Mesendoderm (in vitro differentiated cells): ENCODE results near the gene DDI2.

Experiments used
- DNase-seq: peaks from one replicate; pipeline ENCODE4 v3.0.0; 2013
- H2AK5ac ChIP-seq: 2 replicates; pipeline ENCODE4 v1.6.1; 2013; ENCODE audit warnings: low read length, inconsistent platforms
- H2BK120ac ChIP-seq: 2 replicates; pipeline ENCODE4 v1.6.1; 2013; ENCODE audit warnings: low read depth, mild to moderate bottlenecking, low read length, moderate library complexity, mixed read lengths
- H2BK15ac ChIP-seq: replicated peaks from 2 replicates; pipeline ENCODE4 v1.6.1; 2013; ENCODE audit warnings: low read depth, mild to moderate bottlenecking, moderate library complexity
- H2BK5ac ChIP-seq: 2 replicates; pipeline ENCODE4 v1.6.1; 2013; ENCODE audit warnings: low read length, inconsistent platforms
- H3K18ac ChIP-seq: 2 replicates; pipeline ENCODE4 v1.6.1; 2013; ENCODE audit warnings: mild to moderate bottlenecking, low read length, mixed read lengths
- H3K23ac ChIP-seq: one replicate; pipeline ENCODE4 v1.6.1; 2013; ENCODE audit warnings: low read length
- H3K27ac ChIP-seq: 2 replicates; pipeline ENCODE4 v1.5.1; 2013; ENCODE audit warnings: low read depth, mild to moderate bottlenecking, inconsistent platforms, low read length, moderate library complexity
- H3K27me3 ChIP-seq: 2 replicates; pipeline ENCODE4 v1.6.1; 2013; ENCODE audit warnings: low read length, control low read depth, mild to moderate bottlenecking, inconsistent platforms; ENCODE audit not compliant: insufficient read depth, poor library complexity
- H3K36me3 ChIP-seq: 2 replicates; pipeline ENCODE4 v1.6.1; 2013; ENCODE audit warnings: low read length, inconsistent platforms; ENCODE audit not compliant: control insufficient read depth, insufficient read depth
- H3K4ac ChIP-seq: one replicate; pipeline ENCODE4 v1.6.1; 2013; ENCODE audit warnings: low read depth, mild to moderate bottlenecking, low read length, moderate library complexity
- H3K4me1 ChIP-seq: 2 replicates; pipeline ENCODE4 v1.6.1; 2013; ENCODE audit warnings: low read depth, low read length, inconsistent platforms; ENCODE audit not compliant: control insufficient read depth
- H3K4me2 ChIP-seq: 2 replicates; pipeline ENCODE4 v1.6.1; 2013; ENCODE audit warnings: low read length
- H3K4me3 ChIP-seq: 2 replicates; pipeline ENCODE4 v1.5.1; 2013; ENCODE audit warnings: mild to moderate bottlenecking, low read length
- H3K56ac ChIP-seq: one replicate; pipeline ENCODE4 v1.6.1; 2013; ENCODE audit warnings: low read length
- H3K79me1 ChIP-seq: 2 replicates; pipeline ENCODE4 v1.6.1; 2013; ENCODE audit warnings: low read length, inconsistent platforms
- H3K79me2 ChIP-seq: 2 replicates; pipeline ENCODE4 v1.6.1; 2013; ENCODE audit warnings: mild to moderate bottlenecking, low read length; ENCODE audit not compliant: control insufficient read depth, insufficient read depth
- H3K9ac ChIP-seq: 2 replicates; pipeline ENCODE4 v1.6.1; 2013; ENCODE audit warnings: low read length, inconsistent platforms
- H4K5ac ChIP-seq: one replicate; pipeline ENCODE4 v1.6.1; 2013; ENCODE audit warnings: low read length
- H4K8ac ChIP-seq: one replicate; pipeline ENCODE4 v1.6.1; 2013; ENCODE audit warnings: low read depth, mild to moderate bottlenecking, control low read depth, low read length, moderate library complexity
- WGBS: extraction: QIAGEN DNeasy Blood & Tissue Kit; methylation state at CpG from one replicate; pipeline ENCODE4 v1.1.7; 2013; ENCODE audit warnings: low lambda C conversion rate, missing lambda C conversion rate; ENCODE audit not compliant: insufficient coverage; ENCODE audit errors: extremely low coverage; 5-methylcytosine and 5-hydroxymethylcytosine counted together

DDI2 gene

GRCh38 chr1:15636436-15636835 is 19.2 kb downstream of the DDI2 start:
- no peak overlapping the region for H4K8ac ChIP-seq

DNA sequence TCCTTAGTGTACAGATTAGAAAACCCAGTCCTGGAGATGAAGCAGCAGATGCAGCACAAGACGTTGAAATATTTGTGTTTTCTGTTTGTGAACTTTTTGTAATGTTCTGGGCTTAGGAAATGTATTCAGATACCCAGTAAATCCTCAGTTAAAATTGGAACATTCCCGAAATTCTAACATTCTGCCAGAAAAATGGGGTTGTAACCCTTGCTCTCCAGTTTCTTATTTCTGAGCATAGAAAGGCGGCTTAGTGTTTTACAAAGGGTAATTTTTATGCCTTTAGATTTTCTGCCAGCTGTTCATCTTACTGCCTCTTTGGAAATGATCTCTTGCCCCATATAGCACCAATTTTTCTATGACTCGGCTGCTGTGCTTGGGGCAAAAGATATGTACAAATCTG is 20.6 kb downstream of the DDI2 start:
- Histone ChIP-seq H3K4me1 (no peaks in the 10 kb centered on the region), H3K18ac (no peak overlapping the region), H3K23ac (no peak overlapping the region), H3K4ac (no peak overlapping the region), H3K4me2 (no peak overlapping the region), H3K56ac (no peak overlapping the region), H2BK15ac (no peak overlapping the region), H2BK5ac (no peak overlapping the region), H2AK5ac (no peak overlapping the region), H3K9ac (no peak overlapping the region), H4K8ac (no peak overlapping the region), H3K4me3 (no peak overlapping the region), H3K79me1 (no peaks in the 10 kb centered on the region), H3K36me3 (peaks cover 10% of the 10 kb centered on the region), H3K27me3 (no peaks in the 10 kb centered on the region), H3K27ac (no peak overlapping the region), H2BK120ac (no peak overlapping the region), H3K79me2 (no peaks in the 10 kb centered on the region), H4K5ac (no peak overlapping the region)
- no peak for DNase-seq
- no CpG with 5 or more reads among the region's 4 CpGs for WGBS

More at GRCh38 chr1:15636436-15636835, 19.2 kb downstream of the DDI2 start:
- DNase-seq: no peak
- Histone ChIP-seq H2BK15ac (no peak overlapping the region), H4K5ac (no peak overlapping the region), H3K27ac (no peak overlapping the region), H3K18ac (no peak overlapping the region), H3K23ac (no peak overlapping the region), H3K79me2 (no peaks in the 10 kb centered on the region), H3K4ac (no peak overlapping the region), H2BK120ac (no peak overlapping the region), H3K9ac (no peak overlapping the region), H3K56ac (no peak overlapping the region), H3K27me3 (no peaks in the 10 kb centered on the region), H2AK5ac (no peak overlapping the region), H3K4me2 (no peak overlapping the region), H3K36me3 (peaks cover 10% of the 10 kb centered on the region), H3K4me3 (no peak overlapping the region), H3K79me1 (no peaks in the 10 kb centered on the region), H3K4me1 (no peaks in the 10 kb centered on the region), H2BK5ac (no peak overlapping the region)
- WGBS: no CpG with 5 or more reads among the region's 4 CpGs

GRCh38 chr1:15639262-15639661 is 22.0 kb downstream of the DDI2 start:
- Histone ChIP-seq H2BK120ac (no peak overlapping the region), H3K4me2 (no peak overlapping the region), H3K27me3 (no peaks in the 10 kb centered on the region), H2BK5ac (no peak overlapping the region), H3K79me1 (no peaks in the 10 kb centered on the region), H2AK5ac (no peak overlapping the region), H4K8ac (no peak overlapping the region), H4K5ac (no peak overlapping the region), H3K4me3 (no peak overlapping the region), H3K18ac (no peak overlapping the region), H3K4me1 (no peaks in the 10 kb centered on the region), H3K56ac (no peak overlapping the region), H3K79me2 (no peaks in the 10 kb centered on the region), H3K27ac (no peak overlapping the region), H3K36me3 (peaks cover 8% of the 10 kb centered on the region), H3K4ac (no peak overlapping the region), H2BK15ac (no peak overlapping the region), H3K9ac (no peak overlapping the region), H3K23ac (no peak overlapping the region)
- DNase-seq: no peak

DNA sequence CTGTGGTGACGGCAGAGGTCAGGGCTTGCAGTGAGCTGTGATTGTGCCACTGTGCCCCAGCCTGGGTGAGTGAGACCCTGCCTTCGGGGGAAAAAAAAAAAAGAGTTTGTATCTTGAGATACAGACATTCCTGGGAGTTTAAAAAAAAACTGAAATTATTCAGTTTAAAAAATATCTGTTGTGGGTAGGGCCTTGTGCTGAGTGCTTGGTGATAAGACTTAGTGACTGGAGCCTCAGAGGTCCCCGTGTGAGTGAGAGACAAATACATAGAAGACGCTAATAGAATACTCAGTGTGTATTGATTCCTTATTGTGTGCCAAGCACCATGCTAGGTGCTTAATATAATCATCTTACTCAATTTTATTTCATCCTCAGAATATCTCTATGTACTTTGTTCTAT is 22.7 kb downstream of the DDI2 start:
- no peaks in the 10 kb centered on the region for H3K79me1 ChIP-seq
- WGBS: no CpG with 5 or more reads among the region's 4 CpGs
- peaks cover 7% of the 10 kb centered on the region for H3K36me3 ChIP-seq

DNA sequence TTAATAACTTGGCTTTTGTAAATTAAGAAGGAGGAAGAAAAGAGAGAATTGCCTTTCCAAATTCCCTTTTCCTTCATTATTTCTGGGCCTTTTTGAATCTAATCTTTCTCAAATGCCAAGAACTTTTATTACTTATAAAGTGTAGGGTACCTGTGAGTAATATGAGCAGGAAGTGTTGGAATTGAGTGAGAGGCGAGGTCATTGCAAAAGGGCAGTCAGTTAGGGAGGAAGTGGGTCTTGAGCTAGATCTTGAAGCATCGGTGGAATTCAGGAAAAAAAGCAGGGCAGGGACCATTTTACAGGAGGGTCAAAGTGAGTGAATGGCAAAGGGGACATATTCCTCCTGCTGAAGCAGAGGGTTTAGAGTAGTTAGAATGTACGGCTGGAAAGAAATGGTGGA is 23.4 kb downstream of the DDI2 start:
- Histone ChIP-seq H3K9ac (no peak overlapping the region), H3K4me1 (no peaks in the 10 kb centered on the region), H3K27me3 (no peaks in the 10 kb centered on the region), H3K79me1 (no peaks in the 10 kb centered on the region), H3K36me3 (peaks cover 7% of the 10 kb centered on the region), H3K27ac (no peak overlapping the region), H2BK5ac (no peak overlapping the region), H3K4me2 (no peak overlapping the region), H2BK120ac (no peak overlapping the region), H3K4me3 (no peak overlapping the region), H3K79me2 (no peaks in the 10 kb centered on the region), H4K8ac (no peak overlapping the region), H2BK15ac (no peak overlapping the region), H3K23ac (no peak overlapping the region), H3K18ac (no peak overlapping the region), H4K5ac (no peak overlapping the region), H2AK5ac (no peak overlapping the region), H3K4ac (no peak overlapping the region), H3K56ac (no peak overlapping the region)
- WGBS: no CpG with 5 or more reads among the region's 3 CpGs
- DNase-seq: no peak

More for the DNA sequence above, 22.7 kb downstream of the DDI2 start:
- Histone ChIP-seq H2AK5ac (no peak overlapping the region), H2BK15ac (no peak overlapping the region), H3K4me1 (no peaks in the 10 kb centered on the region), H4K8ac (no peak overlapping the region), H4K5ac (no peak overlapping the region), H3K79me2 (no peaks in the 10 kb centered on the region), H3K27me3 (no peaks in the 10 kb centered on the region), H3K4me3 (no peak overlapping the region), H3K56ac (no peak overlapping the region), H3K4me2 (no peak overlapping the region), H2BK5ac (no peak overlapping the region), H3K9ac (no peak overlapping the region), H3K23ac (no peak overlapping the region), H3K18ac (no peak overlapping the region), H2BK120ac (no peak overlapping the region), H3K4ac (no peak overlapping the region), H3K27ac (no peak overlapping the region)
- no peak for DNase-seq

DNA sequence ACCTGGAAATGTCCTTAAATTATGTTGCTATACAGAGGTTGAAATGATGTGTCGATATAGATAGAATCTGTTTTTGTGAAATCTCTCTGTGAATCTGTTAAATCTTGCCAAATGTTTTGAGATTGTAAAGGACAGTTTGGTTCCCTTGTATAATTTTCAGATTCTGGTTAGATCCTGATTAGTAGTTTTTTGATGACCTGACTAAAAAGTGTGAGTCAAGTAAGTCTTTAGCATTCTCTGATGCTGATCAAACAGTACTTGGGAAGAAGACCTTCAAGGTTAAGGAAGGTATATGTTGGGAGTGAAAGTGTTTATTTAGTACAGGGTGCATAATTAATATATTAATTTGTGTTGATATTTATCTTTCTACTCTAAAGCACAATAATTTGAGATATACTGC is 32.7 kb downstream of the DDI2 start:
- H3K36me3 ChIP-seq: peaks cover 2% of the 10 kb centered on the region

More for the DNA sequence above, 32.7 kb downstream of the DDI2 start:
- Histone ChIP-seq H2AK5ac (no peak overlapping the region), H2BK120ac (no peak overlapping the region), H3K4me1 (no peaks in the 10 kb centered on the region), H3K9ac (no peak overlapping the region), H4K5ac (no peak overlapping the region), H3K4me2 (no peak overlapping the region), H3K23ac (no peak overlapping the region), H4K8ac (no peak overlapping the region), H3K79me2 (no peaks in the 10 kb centered on the region), H2BK15ac (no peak overlapping the region), H3K4ac (no peak overlapping the region), H3K56ac (no peak overlapping the region), H3K79me1 (no peaks in the 10 kb centered on the region), H2BK5ac (no peak overlapping the region), H3K27ac (no peak overlapping the region), H3K18ac (no peak overlapping the region), H3K27me3 (no peaks in the 10 kb centered on the region), H3K4me3 (no peak overlapping the region)
- no peak for DNase-seq
- no CpG with 5 or more reads among the region's 1 CpG for WGBS
